H1 (cell line): ENCODE results near the gene PHC3. TPM values are rescaled to one million over a fixed set of nuclear protein-coding genes. Genes with fewer than 3 reads are reported as not detected.

Experiments used
- CTCF ChIA-PET: fragments of 300-600 bp; sonication (Branson Sonifier 250); formaldehyde crosslinking; loops from one replicate; lab custom pipeline; 2021; ENCODE audit not compliant: partially characterized antibody; lab: Charles Lee
- POLR2A ChIA-PET: fragments of 300-600 bp; sonication (Branson Sonifier 250); formaldehyde crosslinking; loops from one replicate; lab custom pipeline; 2021; ENCODE audit warnings: inconsistent platforms; ENCODE audit not compliant: partially characterized antibody; lab: Charles Lee
- DNase-seq, 2 experiments: peaks; one replicate each; pipeline versions ENCODE4 v3.0.0 to v3.0.0-alpha.2; 2010 to 2022; ENCODE audit warnings: low spot score in 2 of 2, low read depth in 1 of 2, mixed read lengths in 1 of 2
- FAIRE-seq: peaks from 2 replicates; lab custom pipeline; 2011; peaks lifted over from hg19 to GRCh38; lab: Jason Lieb, UNC
- H2AFZ ChIP-seq: 2 replicates; pipeline ENCODE4 v1.8.1; 2012; ENCODE audit warnings: low read length, inconsistent platforms
- H2AK5ac ChIP-seq: 2 replicates; pipeline ENCODE4 v1.6.1; 2013; ENCODE audit warnings: low read depth, low read length
- H2BK120ac ChIP-seq: replicated peaks from 2 replicates; pipeline ENCODE3; 2013; ENCODE audit warnings: low read depth, low read length, inconsistent platforms
- H2BK12ac ChIP-seq: 2 replicates; pipeline ENCODE4 v1.6.1; 2013; ENCODE audit warnings: low read depth, low read length
- H2BK15ac ChIP-seq: 2 replicates; pipeline ENCODE4 v1.6.1; 2013; ENCODE audit warnings: low read length
- H2BK20ac ChIP-seq: 2 replicates; pipeline ENCODE4 v1.6.1; 2013; ENCODE audit warnings: low read length
- H2BK5ac ChIP-seq: 2 replicates; pipeline ENCODE4 v1.6.1; 2013; ENCODE audit warnings: low read depth, low read length
- H3K14ac ChIP-seq: 2 replicates; pipeline ENCODE4 v1.6.1; 2013; ENCODE audit warnings: inconsistent platforms; ENCODE audit not compliant: insufficient read length
- H3K18ac ChIP-seq: 2 replicates; pipeline ENCODE4 v1.6.1; 2013; ENCODE audit warnings: low read length; ENCODE audit errors: extremely low read depth
- H3K23ac ChIP-seq: 2 replicates; pipeline ENCODE4 v1.6.1; 2013; ENCODE audit warnings: inconsistent platforms; ENCODE audit not compliant: insufficient read length
- H3K23me2 ChIP-seq: 2 replicates; pipeline ENCODE4 v1.6.1; 2013; ENCODE audit warnings: low read depth, low read length
- H3K27ac ChIP-seq: 2 replicates; pipeline ENCODE4 v1.6.1; 2011; ENCODE audit warnings: low read depth, low read length, inconsistent platforms
- H3K27me3 ChIP-seq, 4 experiments: replicated peaks in 1 of 4; 1 replicate in 1 of 4; 2 replicates in 3 of 4; pipeline versions ENCODE4 v1.6.1 to v1.8.1; 2011 to 2013; ENCODE audit warnings: low read length in 3 of 4, mild to moderate bottlenecking in 3 of 4, inconsistent platforms in 2 of 4, mixed read lengths in 2 of 4, moderate library complexity in 1 of 4; ENCODE audit not compliant: control insufficient read depth in 3 of 4, insufficient read depth in 3 of 4; ENCODE audit errors: extremely low read depth in 1 of 4
- H3K36me3 ChIP-seq, 4 experiments: 2 replicates each; pipeline versions ENCODE4 v1.6.1 to v1.8.1; 2011 to 2013; ENCODE audit warnings: mild to moderate bottlenecking in 4 of 4, low read length in 3 of 4, moderate library complexity in 2 of 4, control low read depth in 1 of 4, inconsistent platforms in 1 of 4; ENCODE audit not compliant: insufficient read depth in 4 of 4, control insufficient read depth in 2 of 4
- H3K4ac ChIP-seq: replicated peaks from 2 replicates; pipeline ENCODE3; 2013; ENCODE audit warnings: low read length, low read depth, mixed read lengths, inconsistent platforms; ENCODE audit not compliant: insufficient read length
- H3K4me1 ChIP-seq, 4 experiments: replicated peaks in 1 of 4; 1 replicate in 1 of 4; 2 replicates in 3 of 4; pipeline versions ENCODE4 v1.6.1 to v1.8.1; 2011 to 2013; ENCODE audit warnings: low read length in 3 of 4, inconsistent platforms in 2 of 4, mixed read lengths in 1 of 4; ENCODE audit not compliant: insufficient read depth in 4 of 4, control insufficient read depth in 3 of 4
- H3K4me2 ChIP-seq, 2 experiments: 2 replicates each; pipeline versions ENCODE4 v1.6.1 to v1.8.1; 2011 to 2013; ENCODE audit warnings: low read depth in 2 of 2, low read length in 2 of 2, control low read depth in 1 of 2, inconsistent platforms in 1 of 2, mild to moderate bottlenecking in 1 of 2; ENCODE audit not compliant: insufficient read depth in 1 of 2
- H3K4me3 ChIP-seq, 4 experiments: fragments of 200-600, 300-600 bp in 1 of 4; sonication (generic), shearing (Covaris generic), sonication (Bioruptor Twin) in 1 of 4; 2 replicates each; pipeline versions ENCODE4 v1.5.1 to v1.8.1; 2011 to 2016; ENCODE audit warnings: low read length in 4 of 4, low read depth in 3 of 4, control low read depth in 2 of 4, inconsistent platforms in 2 of 4, mild to moderate bottlenecking in 2 of 4, mixed read lengths in 1 of 4, moderate library complexity in 1 of 4; ENCODE audit not compliant: insufficient read depth in 2 of 4; ENCODE audit errors: extremely low read depth in 1 of 4
- H3K56ac ChIP-seq: replicated peaks from 2 replicates; pipeline ENCODE3; 2013; ENCODE audit warnings: low read depth, mild to moderate bottlenecking, mixed read lengths, low read length, inconsistent platforms; ENCODE audit not compliant: insufficient read length
- H3K79me1 ChIP-seq: 2 replicates; pipeline ENCODE4 v1.6.1; 2013; ENCODE audit warnings: low read depth, low read length, control low read depth
- H3K79me2 ChIP-seq, 2 experiments: 2 replicates each; pipeline versions ENCODE4 v1.6.1 to v1.8.1; 2012 to 2013; ENCODE audit warnings: low read length in 2 of 2, mild to moderate bottlenecking in 2 of 2, inconsistent platforms in 1 of 2; ENCODE audit not compliant: insufficient read depth in 2 of 2, control insufficient read depth in 1 of 2
- H3K9ac ChIP-seq, 4 experiments: replicated peaks in 1 of 4; 1 replicate in 1 of 4; 2 replicates in 3 of 4; pipeline versions ENCODE4 v1.6.1 to v1.8.1; 2011 to 2013; ENCODE audit warnings: low read depth in 3 of 4, low read length in 3 of 4, control low read depth in 2 of 4, mild to moderate bottlenecking in 2 of 4, moderate library complexity in 2 of 4, inconsistent platforms in 1 of 4; ENCODE audit errors: extremely low read depth in 1 of 4
- H3K9me3 ChIP-seq, 2 experiments: 2 replicates each; pipeline versions ENCODE4 v1.6.1 to v1.8.1; 2012 to 2013; ENCODE audit warnings: mild to moderate bottlenecking in 2 of 2, moderate library complexity in 2 of 2, control low read depth in 1 of 2, inconsistent platforms in 1 of 2, low read depth in 1 of 2, low read length in 1 of 2, mixed read lengths in 1 of 2; ENCODE audit not compliant: insufficient read depth in 2 of 2
- H4K20me1 ChIP-seq, 2 experiments: replicated peaks in 1 of 2; 2 replicates each; pipeline versions ENCODE3 to v1.8.1; 2011 to 2013; ENCODE audit warnings: inconsistent platforms in 2 of 2, low read length in 2 of 2, mild to moderate bottlenecking in 1 of 2; ENCODE audit not compliant: insufficient read depth in 2 of 2, control insufficient read depth in 1 of 2
- H4K5ac ChIP-seq: 2 replicates; pipeline ENCODE4 v1.6.1; 2013; ENCODE audit warnings: low read length, low read depth, mixed read lengths, inconsistent platforms; ENCODE audit not compliant: insufficient read length
- H4K8ac ChIP-seq: 2 replicates; pipeline ENCODE4 v1.8.0; 2013; ENCODE audit warnings: mild to moderate bottlenecking, moderate library complexity, low read length, inconsistent platforms; ENCODE audit not compliant: insufficient read depth; ENCODE audit errors: extremely low read depth
- H4K91ac ChIP-seq: replicated peaks from 2 replicates; pipeline ENCODE3; 2013; ENCODE audit warnings: low read length, mixed read lengths, inconsistent platforms; ENCODE audit not compliant: insufficient read length
- CREB1 ChIP-seq: IDR thresholded peaks from 2 replicates; pipeline ENCODE4 v1.6.1; 2012; ENCODE audit warnings: inconsistent platforms
- EP300 ChIP-seq, 2 experiments: IDR thresholded peaks; 1 replicate in 1 of 2; 2 replicates in 1 of 2; pipeline ENCODE4 v1.6.1; 2011 to 2012; ENCODE audit warnings: low read depth in 2 of 2, low read length in 2 of 2, mild to moderate bottlenecking in 2 of 2, borderline replicate concordance in 1 of 2, inconsistent platforms in 1 of 2, moderate library complexity in 1 of 2
- WGBS, 2 experiments: shearing (Covaris generic) in 1 of 2; methylation state at CpG; one replicate each; pipeline versions ENCODE4 v1.1.6 to v1.1.7; 2013 to 2015; ENCODE audit warnings: low lambda C conversion rate in 2 of 2, mixed read lengths in 2 of 2, inconsistent platforms in 1 of 2, low coverage in 1 of 2, missing lambda C conversion rate in 1 of 2; ENCODE audit not compliant: insufficient replicate concordance in 2 of 2, insufficient coverage in 1 of 2, insufficient read length in 1 of 2; ENCODE audit errors: extremely low coverage in 1 of 2, missing lambda C conversion rate in 1 of 2; 5-methylcytosine and 5-hydroxymethylcytosine counted together
- polyA plus RNA-seq, 7 experiments: library from polyadenylated mRNA; depleted of rRNA in 3 of 7; stranded (reverse) in 5 of 7; unstranded in 2 of 7; fragments of >200 nt in 5 of 7; fragments of 200-250 nt in 2 of 7; gene quantifications; 1 replicate in 5 of 7; 2 replicates in 1 of 7; 4 replicates in 1 of 7; pipeline versions ENCODE4 v1.2.1 to v1.2.3, GENCODE V29; 2011 to 2013; ENCODE audit warnings: missing spikeins in 2 of 7, mixed read lengths in 2 of 7
- total RNA-seq: library from RNA; stranded (reverse); fragmentation: NEBNext Ultra II Directional; extraction: Animal tissue kit (Norgen Biotek cat#: 25700); gene quantifications from 2 replicates; pipeline ENCODE4 v1.2.1, GENCODE V29; 2021
- TF ChIP-seq, protein P1 (sequence below), 3 experiments: IDR thresholded peaks; 1 replicate in 2 of 3; 2 replicates in 1 of 3; pipeline versions ENCODE4 v1.5.1 to v1.6.1; 2011; ENCODE audit warnings: low read length in 3 of 3, mild to moderate bottlenecking in 3 of 3, inconsistent platforms in 2 of 3, low read depth in 1 of 3, moderate library complexity in 1 of 3; ENCODE audit not compliant: insufficient read depth in 1 of 3; ENCODE audit errors: control extremely low read depth in 1 of 3

PHC3 gene
- total and polyA plus RNA-seq, 2 of the 8 experiments (the other 6 are each of a cell fraction or from before 2014, with no cell fraction given) = 26.4 to 29.2 TPM

DNA sequence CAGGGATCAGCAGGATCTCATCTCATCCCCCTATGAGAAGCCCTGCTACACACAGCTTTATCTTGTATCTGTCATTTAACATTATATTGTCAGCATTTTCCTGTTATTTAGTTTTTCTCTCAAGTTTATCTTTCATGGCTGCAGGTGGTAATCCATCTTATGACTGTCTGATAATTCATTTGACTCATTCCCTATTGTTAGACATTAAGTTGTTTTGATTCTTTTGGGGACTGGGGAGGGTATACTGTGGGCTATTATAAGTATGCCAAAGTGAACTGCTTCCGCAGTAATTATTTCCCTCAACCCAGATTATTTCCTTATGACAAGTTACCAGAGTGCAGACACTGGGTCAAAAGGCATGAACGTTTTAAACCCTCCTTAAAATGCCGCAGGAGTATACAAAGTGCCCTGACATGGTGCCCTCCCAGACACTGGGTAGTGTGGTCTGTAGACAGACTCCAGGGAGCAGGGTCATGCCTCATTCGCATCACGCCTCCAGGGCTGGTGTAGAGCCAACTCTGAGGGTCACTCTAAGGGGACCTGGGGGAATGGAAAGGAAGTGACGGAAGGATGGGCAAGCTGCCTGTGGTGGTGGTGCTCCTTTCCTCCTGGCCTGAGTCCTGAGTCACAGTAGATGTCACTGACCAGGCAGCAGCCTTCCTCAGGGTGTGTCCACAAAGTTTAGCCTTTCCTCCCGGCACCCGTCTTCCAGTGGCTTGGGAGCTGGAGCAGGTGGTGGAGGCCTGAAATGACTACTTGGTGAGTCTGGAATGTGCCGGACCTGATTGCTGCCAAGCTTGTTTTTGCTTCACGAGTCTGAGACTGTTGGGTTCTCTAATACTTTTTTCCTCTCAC, 132.2 kb downstream of the PHC3 start:
- H4K5ac ChIP-seq = no peak overlapping the region
- H3K4me1 ChIP-seq = peaks cover 0 to 3% (median 0%) of the 10 kb centered on the region in 4 experiments; a peak in 1 of 7 replicates
- H4K91ac ChIP-seq = no peak overlapping the region
- H3K4me3 ChIP-seq = no peak overlapping the region
- H2BK12ac ChIP-seq = no peak overlapping the region
- no peak overlapping the region for H2BK5ac ChIP-seq
- H2AFZ ChIP-seq = no peak overlapping the region
- H4K8ac ChIP-seq = no peak overlapping the region
- H3K9ac ChIP-seq = no peak overlapping the region
- H3K27me3 ChIP-seq = no peaks in the 10 kb centered on the region
- no peak overlapping the region for H2BK20ac ChIP-seq
- H3K4ac ChIP-seq = no peak overlapping the region
- DNase-seq = peak in 1 of 2 experiments; percentile 42
- H3K56ac ChIP-seq = no peak overlapping the region
- POLR2A ChIA-PET = interaction anchor here (0.6 to 2.1 kb wide), 5 partner anchors 9 to 82 kb away, joined by 3 to 6 read pairs (median 3); partner anchors contain the start of gene SEC62
- no peak overlapping the region for H3K23ac ChIP-seq
- H3K18ac ChIP-seq = no peak overlapping the region
- H4K20me1 ChIP-seq = peaks cover 0 to 2% of the 10 kb centered on the region in 2 experiments
- H3K14ac ChIP-seq = no peak overlapping the region
- H2BK15ac ChIP-seq = no peak overlapping the region; the same call in 1 of the 2 replicates
- H3K9me3 ChIP-seq = no peaks in the 10 kb centered on the region
- no peak overlapping the region for H3K27ac ChIP-seq
- no peaks in the 10 kb centered on the region; a peak in 2 of 4 replicates for H3K79me2 ChIP-seq
- no peaks in the 10 kb centered on the region for H3K23me2 ChIP-seq
- H3K79me1 ChIP-seq = peaks cover 3% of the 10 kb centered on the region
- H3K4me2 ChIP-seq = no peak overlapping the region
- CTCF ChIA-PET = interaction anchor here (0.6 to 1.3 kb wide), 5 partner anchors 9 to 769 kb away, joined by 3 to 6 read pairs (median 3); no protein-coding TSS in a partner anchor
- H3K36me3 ChIP-seq = no peaks in the 10 kb centered on the region
- WGBS, 2 experiments = 88% methylated on average over 10 of the region's 10 CpGs; no CpG with 5 or more reads in 1 of the 2 experiments
- FAIRE-seq = no peak
- no peak overlapping the region for H2BK120ac ChIP-seq
- H2AK5ac ChIP-seq = no peak overlapping the region
- TF ChIP-seq EP300 (IDR thresholded peaks at IDR 0.05; ENCODE audit: borderline replicate concordance in 1 of 2, low read depth in 2 of 2, low read length in 2 of 2) (no peak), CREB1 (no peak)
- TF ChIP-seq, protein P1, sequence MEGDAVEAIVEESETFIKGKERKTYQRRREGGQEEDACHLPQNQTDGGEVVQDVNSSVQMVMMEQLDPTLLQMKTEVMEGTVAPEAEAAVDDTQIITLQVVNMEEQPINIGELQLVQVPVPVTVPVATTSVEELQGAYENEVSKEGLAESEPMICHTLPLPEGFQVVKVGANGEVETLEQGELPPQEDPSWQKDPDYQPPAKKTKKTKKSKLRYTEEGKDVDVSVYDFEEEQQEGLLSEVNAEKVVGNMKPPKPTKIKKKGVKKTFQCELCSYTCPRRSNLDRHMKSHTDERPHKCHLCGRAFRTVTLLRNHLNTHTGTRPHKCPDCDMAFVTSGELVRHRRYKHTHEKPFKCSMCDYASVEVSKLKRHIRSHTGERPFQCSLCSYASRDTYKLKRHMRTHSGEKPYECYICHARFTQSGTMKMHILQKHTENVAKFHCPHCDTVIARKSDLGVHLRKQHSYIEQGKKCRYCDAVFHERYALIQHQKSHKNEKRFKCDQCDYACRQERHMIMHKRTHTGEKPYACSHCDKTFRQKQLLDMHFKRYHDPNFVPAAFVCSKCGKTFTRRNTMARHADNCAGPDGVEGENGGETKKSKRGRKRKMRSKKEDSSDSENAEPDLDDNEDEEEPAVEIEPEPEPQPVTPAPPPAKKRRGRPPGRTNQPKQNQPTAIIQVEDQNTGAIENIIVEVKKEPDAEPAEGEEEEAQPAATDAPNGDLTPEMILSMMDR (IDR thresholded peaks at IDR 0.05; ENCODE audit: control extremely low read depth in 1 of 3, insufficient read depth in 1 of 3, low read depth in 1 of 3, low read length in 3 of 3) = no peak
